AG09319 (cell line): ENCODE measurements around the gene G3BP1.

Experiments used
- DNase-seq: peaks from one replicate; pipeline ENCODE4 v3.0.0-alpha.2; 2010; ENCODE audit warnings: low read depth; ENCODE audit errors: extremely low read depth
- TF ChIP-seq, protein P1 (sequence below): IDR thresholded peaks from 2 replicates; pipeline ENCODE4 v1.5.1; 2011; ENCODE audit warnings: low read depth, mild to moderate bottlenecking, inconsistent platforms, low read length, moderate library complexity

G3BP1 gene

DNA sequence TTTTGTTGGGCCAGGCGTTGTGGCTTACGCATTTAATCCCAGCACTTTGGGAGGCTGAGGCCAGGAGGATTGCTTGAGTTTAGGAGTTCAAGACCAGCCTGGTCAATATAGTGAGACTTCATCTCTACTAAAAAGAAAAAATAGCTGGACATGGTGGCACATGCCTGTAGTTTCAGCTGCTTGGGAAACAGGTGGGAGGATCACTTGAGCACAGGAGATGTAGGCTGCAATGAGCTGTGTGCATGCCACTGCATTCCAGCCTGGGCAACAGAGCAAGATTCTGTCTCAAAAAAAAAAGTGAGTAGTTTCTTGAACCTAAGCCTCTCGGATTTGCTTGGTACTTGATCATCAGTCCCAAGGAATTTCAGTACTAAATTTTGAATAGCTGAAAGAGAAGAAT lies 26.9 kb downstream of the G3BP1 start:
- TF ChIP-seq, protein P1, sequence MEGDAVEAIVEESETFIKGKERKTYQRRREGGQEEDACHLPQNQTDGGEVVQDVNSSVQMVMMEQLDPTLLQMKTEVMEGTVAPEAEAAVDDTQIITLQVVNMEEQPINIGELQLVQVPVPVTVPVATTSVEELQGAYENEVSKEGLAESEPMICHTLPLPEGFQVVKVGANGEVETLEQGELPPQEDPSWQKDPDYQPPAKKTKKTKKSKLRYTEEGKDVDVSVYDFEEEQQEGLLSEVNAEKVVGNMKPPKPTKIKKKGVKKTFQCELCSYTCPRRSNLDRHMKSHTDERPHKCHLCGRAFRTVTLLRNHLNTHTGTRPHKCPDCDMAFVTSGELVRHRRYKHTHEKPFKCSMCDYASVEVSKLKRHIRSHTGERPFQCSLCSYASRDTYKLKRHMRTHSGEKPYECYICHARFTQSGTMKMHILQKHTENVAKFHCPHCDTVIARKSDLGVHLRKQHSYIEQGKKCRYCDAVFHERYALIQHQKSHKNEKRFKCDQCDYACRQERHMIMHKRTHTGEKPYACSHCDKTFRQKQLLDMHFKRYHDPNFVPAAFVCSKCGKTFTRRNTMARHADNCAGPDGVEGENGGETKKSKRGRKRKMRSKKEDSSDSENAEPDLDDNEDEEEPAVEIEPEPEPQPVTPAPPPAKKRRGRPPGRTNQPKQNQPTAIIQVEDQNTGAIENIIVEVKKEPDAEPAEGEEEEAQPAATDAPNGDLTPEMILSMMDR, result no peak
- no peak for DNase-seq

DNA sequence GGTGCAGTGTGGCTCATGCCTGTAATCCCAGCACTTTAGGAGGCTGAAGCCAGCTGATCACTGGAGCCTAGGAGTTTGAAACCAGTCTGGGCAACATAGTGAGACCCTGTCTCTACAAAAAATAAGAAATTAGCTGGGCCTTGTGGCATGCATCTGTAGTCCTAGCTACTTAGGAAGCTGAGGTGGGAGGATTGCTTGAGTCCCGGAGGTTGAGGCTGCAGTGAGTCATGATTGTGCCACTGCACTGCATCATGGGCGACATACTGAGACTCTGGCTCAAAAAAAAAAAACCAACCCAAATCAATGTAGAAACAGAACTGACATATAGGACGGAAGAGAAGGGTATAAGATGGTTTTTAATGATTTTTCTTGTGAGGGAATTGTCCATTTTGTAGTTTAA lies 27.7 kb downstream of the G3BP1 start:
- TF ChIP-seq, protein P1, result no peak
- no peak for DNase-seq

DNA sequence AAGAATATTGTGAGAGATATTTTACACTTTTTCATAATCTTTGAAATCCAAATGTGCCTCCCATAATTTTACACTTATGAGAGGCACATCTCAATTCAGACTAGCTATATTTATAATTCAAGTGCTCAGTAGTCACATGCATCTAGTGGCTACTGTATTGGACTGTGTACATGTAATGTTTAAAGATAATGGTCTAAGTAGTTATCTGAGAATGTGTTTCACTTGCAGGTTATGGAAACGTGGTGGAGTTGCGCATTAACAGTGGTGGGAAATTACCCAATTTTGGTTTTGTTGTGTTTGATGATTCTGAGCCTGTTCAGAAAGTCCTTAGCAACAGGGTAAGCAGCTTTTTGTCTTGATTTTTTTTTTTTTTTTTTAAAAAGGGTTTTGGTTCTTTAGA lies 28.8 kb downstream of the G3BP1 start:
- no peak for DNase-seq
- TF ChIP-seq, protein P1, result no peak

DNA sequence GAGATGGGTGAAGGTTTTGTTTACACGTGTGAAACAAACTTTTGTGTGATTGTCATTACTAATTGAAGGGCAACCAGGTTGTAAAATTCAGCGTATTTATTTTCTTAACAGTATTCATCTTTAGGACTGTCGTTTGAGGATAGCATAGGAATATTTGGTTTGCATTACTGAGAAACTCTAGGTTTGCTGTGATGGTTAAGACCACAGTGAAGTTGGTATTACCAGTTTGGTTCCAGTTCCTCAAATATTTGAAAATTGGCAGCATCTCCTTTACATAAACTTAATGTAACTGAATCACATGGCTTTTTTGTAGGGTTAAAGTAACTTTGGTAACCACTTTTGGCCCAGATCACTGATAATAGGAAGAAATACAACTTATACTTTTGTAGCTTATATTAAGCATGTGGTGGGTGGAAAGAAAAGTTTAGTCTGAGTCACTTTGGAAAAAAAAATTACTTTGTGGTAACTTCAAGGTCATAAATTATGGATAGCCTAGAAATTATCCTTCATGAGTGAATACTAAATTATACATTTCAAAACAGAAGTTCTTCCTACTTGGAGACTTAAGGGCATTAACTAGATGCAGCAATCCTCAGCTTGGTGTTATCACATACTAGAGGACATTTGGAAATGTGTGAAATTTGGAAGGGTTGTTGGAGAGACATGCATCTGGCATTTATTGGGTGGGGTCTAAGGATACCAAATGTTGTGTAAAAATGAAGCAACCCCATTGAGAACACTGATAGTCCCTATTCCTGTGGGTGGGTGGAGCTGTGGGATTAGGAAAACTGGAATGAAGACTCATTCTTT lies 33.9 kb downstream of the G3BP1 start:
- peak; percentile 38 for DNase-seq
- TF ChIP-seq, protein P1, result no peak

DNA sequence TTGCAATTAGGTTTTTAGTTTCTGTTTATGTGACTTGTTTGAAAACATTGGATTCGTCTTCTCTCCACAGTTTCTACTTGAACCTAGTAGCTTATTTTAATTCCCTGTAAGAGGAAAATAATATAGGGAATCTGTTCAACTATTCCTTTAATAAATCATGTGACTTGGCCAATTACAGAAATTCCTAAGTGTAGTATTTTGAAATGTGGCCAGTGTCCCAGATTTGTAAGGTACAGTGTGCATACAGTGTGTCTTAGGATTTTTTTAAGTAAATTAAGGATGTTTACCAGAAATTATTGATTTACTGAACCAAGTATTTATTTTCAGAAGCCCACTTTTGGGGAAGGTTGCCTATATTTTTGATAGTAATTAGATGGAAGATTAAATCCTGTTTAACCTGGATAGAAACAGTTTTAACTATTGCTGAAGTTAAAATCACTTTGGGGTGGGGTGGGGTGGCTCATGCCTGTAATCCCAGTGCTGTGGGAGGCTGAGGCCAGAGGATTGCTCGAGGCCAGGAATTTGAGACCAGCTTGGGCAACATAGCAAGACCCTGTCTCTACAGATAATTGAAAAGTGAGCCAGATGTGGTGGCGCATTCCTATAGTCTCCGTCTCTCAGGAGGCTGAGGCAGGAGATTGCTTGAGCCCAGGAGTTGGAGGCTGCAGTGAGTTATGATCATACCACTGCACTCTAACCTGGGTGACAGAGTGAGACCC lies 36.9 kb downstream of the G3BP1 start:
- DNase-seq, result no peak
- TF ChIP-seq, protein P1, result no peak

DNA sequence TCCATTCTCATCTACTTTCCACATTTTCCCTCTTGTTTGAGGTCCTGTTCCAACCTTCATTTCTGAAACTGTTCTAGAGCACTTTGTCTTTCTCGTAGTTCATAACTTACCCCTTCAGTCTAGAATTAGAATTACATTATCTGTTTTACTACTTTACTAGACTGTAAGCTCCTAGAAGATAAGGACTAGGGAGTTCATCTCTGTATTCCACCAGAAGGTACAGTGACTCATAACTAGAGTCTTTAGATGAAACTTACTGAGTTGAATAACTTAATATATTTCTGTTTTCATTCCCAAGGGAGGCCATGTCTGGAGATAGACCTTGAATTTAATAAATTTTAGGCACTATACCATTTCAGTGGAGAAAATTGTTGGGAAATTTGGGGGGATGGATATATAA lies 38.7 kb downstream of the G3BP1 start:
- no peak for DNase-seq
- TF ChIP-seq, protein P1, result no peak

DNA sequence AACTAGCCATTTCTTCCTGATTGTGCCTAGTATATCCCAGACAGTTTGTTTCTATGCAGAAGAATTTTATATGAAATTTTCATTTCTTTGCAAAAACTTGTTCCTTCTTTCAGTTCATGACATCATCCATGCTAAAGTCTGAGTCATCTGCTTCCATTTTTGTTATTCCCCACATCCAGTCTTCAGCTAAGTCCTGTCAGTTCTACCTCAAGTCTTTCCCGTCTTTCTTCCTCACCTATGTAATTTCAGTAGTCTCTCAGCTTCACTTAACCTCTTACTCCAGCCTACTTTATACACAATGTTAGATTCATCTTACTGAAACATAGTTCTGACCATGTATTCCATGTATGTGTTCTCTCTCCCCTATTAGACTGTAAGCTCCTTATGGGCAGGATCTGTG lies 39.1 kb downstream of the G3BP1 start:
- no peak for DNase-seq
- TF ChIP-seq, protein P1, result no peak
